GM23338 (cell line): ENCODE data around the gene XRCC4. TPM values are rescaled to one million over a fixed set of nuclear protein-coding genes. Genes with fewer than 3 reads are reported as not detected.

ENCODE experiments used
- ATAC-seq: fragments of 200-7000 bp; cut with Tn5 transposase; 3 replicates; pipeline ENCODE4 v1.9.1; 2020
- DNase-seq: peaks from one replicate; pipeline ENCODE4 v3.0.0-alpha.2; 2015; ENCODE audit warnings: low spot score
- H2AFZ ChIP-seq: fragments of 200-600 bp; sonication (generic); 2 replicates; pipeline ENCODE4 v1.8.0; 2016; ENCODE audit warnings: antibody characterized with exemption, mild to moderate bottlenecking, moderate library complexity
- H3F3A ChIP-seq: fragments of 200-600 bp; sonication (generic); replicated peaks from 2 replicates; pipeline ENCODE4 v1.8.0; 2017; ENCODE audit warnings: antibody characterized with exemption, mixed run types, low read depth
- H3K27ac ChIP-seq: fragments of 200-600 bp; sonication (generic); 2 replicates; pipeline ENCODE4 v1.6.1; 2016; ENCODE audit warnings: low read depth
- H3K27me3 ChIP-seq: fragments of 200-600 bp; sonication (generic); 2 replicates; pipeline ENCODE4 v1.8.0; 2016; ENCODE audit warnings: mild to moderate bottlenecking, mixed run types, moderate library complexity; ENCODE audit not compliant: insufficient read depth
- H3K36me3 ChIP-seq: fragments of 200-600 bp; sonication (generic); 2 replicates; pipeline ENCODE4 v1.8.0; 2016; ENCODE audit warnings: mild to moderate bottlenecking; ENCODE audit not compliant: insufficient read depth
- H3K4me1 ChIP-seq: fragments of 200-600 bp; sonication (generic); 2 replicates; pipeline ENCODE4 v1.8.0; 2016; ENCODE audit warnings: mild to moderate bottlenecking, moderate library complexity; ENCODE audit not compliant: insufficient read depth
- H3K4me2 ChIP-seq: fragments of 200-600 bp; sonication (generic); 2 replicates; pipeline ENCODE4 v1.7.1; 2017; ENCODE audit warnings: mixed run types
- H3K4me3 ChIP-seq: fragments of 200-600 bp; sonication (generic); 2 replicates; pipeline ENCODE4 v1.6.1; 2016; ENCODE audit warnings: mixed run types
- H3K79me2 ChIP-seq: fragments of 200-600 bp; sonication (generic); replicated peaks from 2 replicates; pipeline ENCODE4 v1.8.0; 2017; ENCODE audit warnings: mild to moderate bottlenecking; ENCODE audit not compliant: insufficient read depth
- H3K9me2 ChIP-seq: fragments of 200-600 bp; sonication (generic); 2 replicates; pipeline ENCODE4 v1.8.0; 2017; ENCODE audit not compliant: insufficient read depth
- H4K20me1 ChIP-seq: fragments of 200-600 bp; sonication (generic); replicated peaks from 2 replicates; pipeline ENCODE4 v1.8.0; 2017; ENCODE audit warnings: mild to moderate bottlenecking; ENCODE audit not compliant: insufficient read depth
- H3K27ac Mint-ChIP-seq: 2 replicates; pipeline ENCODE4 v1.8.0; 2020; ENCODE audit warnings: inconsistent platforms, mild to moderate bottlenecking, moderate library complexity, mixed read lengths
- H3K27me3 Mint-ChIP-seq: 3 replicates; pipeline ENCODE4 v1.8.0; 2022; ENCODE audit warnings: low read depth, mild to moderate bottlenecking, moderate library complexity, mixed read lengths, inconsistent platforms; ENCODE audit not compliant: insufficient read depth, poor library complexity
- H3K36me3 Mint-ChIP-seq: 3 replicates; pipeline ENCODE4 v1.8.0; 2021; ENCODE audit warnings: low read depth, mild to moderate bottlenecking, inconsistent platforms, moderate library complexity, mixed read lengths
- H3K4me1 Mint-ChIP-seq: 3 replicates; pipeline ENCODE4 v1.8.0; 2020; ENCODE audit warnings: mild to moderate bottlenecking, inconsistent platforms, mixed read lengths
- H3K4me3 Mint-ChIP-seq: 3 replicates; pipeline ENCODE4 v1.8.0; 2021; ENCODE audit warnings: moderate library complexity, mild to moderate bottlenecking, inconsistent platforms, mixed read lengths
- H3K9me3 Mint-ChIP-seq: 3 replicates; pipeline ENCODE4 v1.8.0; 2020; ENCODE audit warnings: moderate library complexity, mild to moderate bottlenecking, inconsistent platforms, mixed read lengths
- CREB1 ChIP-seq: fragments of 250-450 bp; sonication (Bioruptor Pico); IDR thresholded peaks from 2 replicates; pipeline ENCODE4 v1.5.0; 2020; ENCODE audit warnings: low read depth, mild to moderate bottlenecking, moderate library complexity
- POLR2AphosphoS5 ChIP-seq: IDR thresholded peaks from 2 replicates; pipeline ENCODE4 v1.6.1; 2016; ENCODE audit warnings: antibody characterized with exemption, low read depth
- REST ChIP-seq: IDR thresholded peaks from one replicate; pipeline ENCODE4 v1.6.1; 2018; ENCODE audit warnings: antibody characterized with exemption; ENCODE audit not compliant: unreplicated experiment
- STAT1 ChIP-seq: IDR thresholded peaks from one replicate; pipeline ENCODE4 v1.6.1; 2016; ENCODE audit warnings: antibody characterized with exemption; ENCODE audit not compliant: unreplicated experiment
- ZNF331 ChIP-seq: fragments of 250-450 bp; sonication (Bioruptor Pico); IDR thresholded peaks from 2 replicates; pipeline ENCODE4 v1.5.0; 2020; ENCODE audit warnings: low read depth, mild to moderate bottlenecking, moderate library complexity
- polyA plus RNA-seq: library from polyadenylated mRNA; unstranded; fragments of >200 nt; fragmentation: Nextera tagmentation; extraction: Ambion mirVana; gene quantifications from 2 replicates; pipeline ENCODE4 v1.2.1, GENCODE V29; 2016
- total RNA-seq: library from RNA; depleted of rRNA; stranded (reverse); fragments of >200 nt; shearing (Covaris generic); gene quantifications from 2 replicates; pipeline ENCODE4 v1.2.3, GENCODE V29; 2014
- TF ChIP-seq, protein P1 (sequence below): fragments of 250-450 bp; sonication (Bioruptor Pico); IDR thresholded peaks from 2 replicates; pipeline ENCODE4 v1.5.0; 2020; ENCODE audit warnings: mild to moderate bottlenecking, moderate library complexity

XRCC4 gene
- total and polyA plus RNA-seq, 2 experiments from 2014 or later = 11.5 to 22.4 TPM

DNA sequence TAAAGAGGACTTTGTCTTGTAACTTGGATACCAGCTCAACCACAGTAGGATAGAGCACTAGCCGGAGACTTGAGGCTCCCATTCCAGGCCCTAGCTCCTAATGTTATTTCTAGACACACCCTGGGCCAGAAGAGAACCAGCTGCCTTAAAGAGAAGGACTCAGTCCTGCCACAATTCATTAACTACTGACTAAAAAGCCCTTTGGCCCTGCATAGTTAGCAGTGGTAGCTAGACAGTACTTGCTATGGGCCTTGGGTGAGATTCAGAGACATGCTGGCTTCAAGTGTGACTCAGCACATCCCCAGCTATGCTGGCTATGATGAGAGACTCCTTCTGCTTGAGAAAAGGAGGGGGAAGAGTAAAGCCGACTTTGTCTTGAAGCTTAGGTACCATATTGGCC, 47.4 kb upstream of the XRCC4 start (continued):
- TF ChIP-seq, protein P1, sequence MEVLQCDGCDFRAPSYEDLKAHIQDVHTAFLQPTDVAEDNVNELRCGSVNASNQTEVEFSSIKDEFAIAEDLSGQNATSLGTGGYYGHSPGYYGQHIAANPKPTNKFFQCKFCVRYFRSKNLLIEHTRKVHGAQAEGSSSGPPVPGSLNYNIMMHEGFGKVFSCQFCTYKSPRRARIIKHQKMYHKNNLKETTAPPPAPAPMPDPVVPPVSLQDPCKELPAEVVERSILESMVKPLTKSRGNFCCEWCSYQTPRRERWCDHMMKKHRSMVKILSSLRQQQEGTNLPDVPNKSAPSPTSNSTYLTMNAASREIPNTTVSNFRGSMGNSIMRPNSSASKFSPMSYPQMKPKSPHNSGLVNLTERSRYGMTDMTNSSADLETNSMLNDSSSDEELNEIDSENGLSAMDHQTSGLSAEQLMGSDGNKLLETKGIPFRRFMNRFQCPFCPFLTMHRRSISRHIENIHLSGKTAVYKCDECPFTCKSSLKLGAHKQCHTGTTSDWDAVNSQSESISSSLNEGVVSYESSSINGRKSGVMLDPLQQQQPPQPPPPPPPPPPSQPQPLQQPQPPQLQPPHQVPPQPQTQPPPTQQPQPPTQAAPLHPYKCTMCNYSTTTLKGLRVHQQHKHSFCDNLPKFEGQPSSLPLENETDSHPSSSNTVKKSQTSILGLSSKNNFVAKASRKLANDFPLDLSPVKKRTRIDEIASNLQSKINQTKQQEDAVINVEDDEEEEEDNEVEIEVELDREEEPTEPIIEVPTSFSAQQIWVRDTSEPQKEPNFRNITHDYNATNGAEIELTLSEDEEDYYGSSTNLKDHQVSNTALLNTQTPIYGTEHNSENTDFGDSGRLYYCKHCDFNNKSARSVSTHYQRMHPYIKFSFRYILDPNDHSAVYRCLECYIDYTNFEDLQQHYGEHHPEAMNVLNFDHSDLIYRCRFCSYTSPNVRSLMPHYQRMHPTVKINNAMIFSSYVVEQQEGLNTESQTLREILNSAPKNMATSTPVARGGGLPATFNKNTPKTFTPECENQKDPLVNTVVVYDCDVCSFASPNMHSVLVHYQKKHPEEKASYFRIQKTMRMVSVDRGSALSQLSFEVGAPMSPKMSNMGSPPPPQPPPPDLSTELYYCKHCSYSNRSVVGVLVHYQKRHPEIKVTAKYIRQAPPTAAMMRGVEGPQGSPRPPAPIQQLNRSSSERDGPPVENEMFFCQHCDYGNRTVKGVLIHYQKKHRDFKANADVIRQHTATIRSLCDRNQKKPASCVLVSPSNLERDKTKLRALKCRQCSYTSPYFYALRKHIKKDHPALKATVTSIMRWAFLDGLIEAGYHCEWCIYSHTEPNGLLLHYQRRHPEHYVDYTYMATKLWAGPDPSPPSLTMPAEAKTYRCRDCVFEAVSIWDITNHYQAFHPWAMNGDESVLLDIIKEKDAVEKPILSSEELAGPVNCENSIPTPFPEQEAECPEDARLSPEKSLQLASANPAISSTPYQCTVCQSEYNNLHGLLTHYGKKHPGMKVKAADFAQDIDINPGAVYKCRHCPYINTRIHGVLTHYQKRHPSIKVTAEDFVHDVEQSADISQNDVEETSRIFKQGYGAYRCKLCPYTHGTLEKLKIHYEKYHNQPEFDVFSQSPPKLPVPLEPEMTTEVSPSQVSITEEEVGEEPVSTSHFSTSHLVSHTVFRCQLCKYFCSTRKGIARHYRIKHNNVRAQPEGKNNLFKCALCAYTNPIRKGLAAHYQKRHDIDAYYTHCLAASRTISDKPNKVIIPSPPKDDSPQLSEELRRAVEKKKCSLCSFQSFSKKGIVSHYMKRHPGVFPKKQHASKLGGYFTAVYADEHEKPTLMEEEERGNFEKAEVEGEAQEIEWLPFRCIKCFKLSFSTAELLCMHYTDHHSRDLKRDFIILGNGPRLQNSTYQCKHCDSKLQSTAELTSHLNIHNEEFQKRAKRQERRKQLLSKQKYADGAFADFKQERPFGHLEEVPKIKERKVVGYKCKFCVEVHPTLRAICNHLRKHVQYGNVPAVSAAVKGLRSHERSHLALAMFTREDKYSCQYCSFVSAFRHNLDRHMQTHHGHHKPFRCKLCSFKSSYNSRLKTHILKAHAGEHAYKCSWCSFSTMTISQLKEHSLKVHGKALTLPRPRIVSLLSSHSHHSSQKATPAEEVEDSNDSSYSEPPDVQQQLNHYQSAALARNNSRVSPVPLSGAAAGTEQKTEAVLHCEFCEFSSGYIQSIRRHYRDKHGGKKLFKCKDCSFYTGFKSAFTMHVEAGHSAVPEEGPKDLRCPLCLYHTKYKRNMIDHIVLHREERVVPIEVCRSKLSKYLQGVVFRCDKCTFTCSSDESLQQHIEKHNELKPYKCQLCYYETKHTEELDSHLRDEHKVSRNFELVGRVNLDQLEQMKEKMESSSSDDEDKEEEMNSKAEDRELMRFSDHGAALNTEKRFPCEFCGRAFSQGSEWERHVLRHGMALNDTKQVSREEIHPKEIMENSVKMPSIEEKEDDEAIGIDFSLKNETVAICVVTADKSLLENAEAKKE (CRISPR knock-in tag) = no peak
- TF ChIP-seq CREB1 (CRISPR knock-in tag) (no peak), ZNF331 (CRISPR knock-in tag) (no peak), REST (no peak)

- Histone ChIP-seq H4K20me1 (no peaks in the 10 kb centered on the region), H3K4me3 (no peak overlapping the region), H3K36me3 (no peaks in the 10 kb centered on the region), H3K27me3 (no peaks in the 10 kb centered on the region), H3K79me2 (no peaks in the 10 kb centered on the region), H3K4me2 (no peak overlapping the region), H3F3A (0 out of 2 replicates have a peak, but pooled peaks cover 4% of the 10 kb centered on the region), H2AFZ (no peak overlapping the region), H3K9me2 (peaks cover 7% of the 10 kb centered on the region; the same call in 1 of the 2 replicates), H3K27ac (no peak overlapping the region), H3K4me1 (peaks cover 23% of the 10 kb centered on the region)
- DNase-seq (no peak), ATAC-seq (no peak)
- Mint-ChIP-seq H3K4me3 (no peak overlapping the region), H3K4me1 (peaks cover 38% of the 10 kb centered on the region), H3K27me3 (no peaks in the 10 kb centered on the region), H3K9me3 (no peaks in the 10 kb centered on the region), H3K27ac (no peak overlapping the region), H3K36me3 (peaks cover 5% of the 10 kb centered on the region; the same call in 2 of the 3 replicates)
- TF ChIP-seq, protein P1 (CRISPR knock-in tag) = no peak
- TF ChIP-seq POLR2AphosphoS5 (no peak), STAT1 (no peak), CREB1 (CRISPR knock-in tag) (no peak)
These were observed 46.0 kb upstream of the XRCC4 start for GRCh38 chr5:83031381-83031780.
